ENCODE results near the gene KBTBD7.

KBTBD7 gene

DNA sequence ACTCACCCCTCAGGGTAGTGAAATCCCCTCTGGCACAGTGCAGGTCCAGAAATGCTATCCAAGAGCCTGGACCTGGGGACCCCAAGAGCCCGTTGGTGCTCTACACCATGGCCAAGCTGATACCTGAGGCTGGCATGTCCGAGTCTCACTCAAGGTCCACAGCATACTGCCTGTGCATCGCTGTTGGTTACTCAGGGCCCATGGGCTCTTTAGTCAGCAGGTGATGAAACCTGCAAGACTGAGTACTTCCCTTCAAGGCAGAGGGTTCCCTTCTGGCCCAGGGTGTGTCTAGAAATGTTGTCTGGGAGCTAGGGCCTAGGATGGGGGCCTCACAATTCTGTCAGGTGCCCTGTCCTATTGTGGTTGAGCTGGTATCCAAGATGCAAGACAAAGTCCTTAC is 19.6 kb upstream of the KBTBD7 start (continued):
- TF ChIP-seq, protein P1, sequence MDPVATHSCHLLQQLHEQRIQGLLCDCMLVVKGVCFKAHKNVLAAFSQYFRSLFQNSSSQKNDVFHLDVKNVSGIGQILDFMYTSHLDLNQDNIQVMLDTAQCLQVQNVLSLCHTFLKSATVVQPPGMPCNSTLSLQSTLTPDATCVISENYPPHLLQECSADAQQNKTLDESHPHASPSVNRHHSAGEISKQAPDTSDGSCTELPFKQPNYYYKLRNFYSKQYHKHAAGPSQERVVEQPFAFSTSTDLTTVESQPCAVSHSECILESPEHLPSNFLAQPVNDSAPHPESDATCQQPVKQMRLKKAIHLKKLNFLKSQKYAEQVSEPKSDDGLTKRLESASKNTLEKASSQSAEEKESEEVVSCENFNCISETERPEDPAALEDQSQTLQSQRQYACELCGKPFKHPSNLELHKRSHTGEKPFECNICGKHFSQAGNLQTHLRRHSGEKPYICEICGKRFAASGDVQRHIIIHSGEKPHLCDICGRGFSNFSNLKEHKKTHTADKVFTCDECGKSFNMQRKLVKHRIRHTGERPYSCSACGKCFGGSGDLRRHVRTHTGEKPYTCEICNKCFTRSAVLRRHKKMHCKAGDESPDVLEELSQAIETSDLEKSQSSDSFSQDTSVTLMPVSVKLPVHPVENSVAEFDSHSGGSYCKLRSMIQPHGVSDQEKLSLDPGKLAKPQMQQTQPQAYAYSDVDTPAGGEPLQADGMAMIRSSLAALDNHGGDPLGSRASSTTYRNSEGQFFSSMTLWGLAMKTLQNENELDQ (tag by site-specific recombination; IDR thresholded peaks at IDR 0.05; ENCODE audit: low read depth) = no peak

GRCh38 chr13:41213316-41213715 is 18.9 kb upstream of the KBTBD7 start:
- Histone ChIP-seq H3K36me3 (ENCODE audit: control insufficient read depth in 2 of 2, insufficient read depth in 1 of 2, low read length in 2 of 2) (no peaks in the 10 kb centered on the region), H3K9me3 (ENCODE audit: control insufficient read depth, insufficient read depth, low read depth, low read length) (no peaks in the 10 kb centered on the region), H3K4me3 (ENCODE audit: low read depth, low read length) (no peak overlapping the region), H3K27ac (ENCODE audit: extremely low read depth, low read depth, low read length) (no peak overlapping the region), H3K4me1 (ENCODE audit: control insufficient read depth, insufficient read depth, low read length) (no peaks in the 10 kb centered on the region)
- POLR2A ChIA-PET = no interaction called here
- TF ChIP-seq, protein P2, sequence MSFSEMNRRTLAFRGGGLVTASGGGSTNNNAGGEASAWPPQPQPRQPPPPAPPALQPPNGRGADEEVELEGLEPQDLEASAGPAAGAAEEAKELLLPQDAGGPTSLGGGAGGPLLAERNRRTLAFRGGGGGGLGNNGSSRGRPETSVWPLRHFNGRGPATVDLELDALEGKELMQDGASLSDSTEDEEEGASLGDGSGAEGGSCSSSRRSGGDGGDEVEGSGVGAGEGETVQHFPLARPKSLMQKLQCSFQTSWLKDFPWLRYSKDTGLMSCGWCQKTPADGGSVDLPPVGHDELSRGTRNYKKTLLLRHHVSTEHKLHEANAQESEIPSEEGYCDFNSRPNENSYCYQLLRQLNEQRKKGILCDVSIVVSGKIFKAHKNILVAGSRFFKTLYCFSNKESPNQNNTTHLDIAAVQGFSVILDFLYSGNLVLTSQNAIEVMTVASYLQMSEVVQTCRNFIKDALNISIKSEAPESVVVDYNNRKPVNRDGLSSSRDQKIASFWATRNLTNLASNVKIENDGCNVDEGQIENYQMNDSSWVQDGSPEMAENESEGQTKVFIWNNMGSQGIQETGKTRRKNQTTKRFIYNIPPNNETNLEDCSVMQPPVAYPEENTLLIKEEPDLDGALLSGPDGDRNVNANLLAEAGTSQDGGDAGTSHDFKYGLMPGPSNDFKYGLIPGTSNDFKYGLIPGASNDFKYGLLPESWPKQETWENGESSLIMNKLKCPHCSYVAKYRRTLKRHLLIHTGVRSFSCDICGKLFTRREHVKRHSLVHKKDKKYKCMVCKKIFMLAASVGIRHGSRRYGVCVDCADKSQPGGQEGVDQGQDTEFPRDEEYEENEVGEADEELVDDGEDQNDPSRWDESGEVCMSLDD (tag by site-specific recombination; IDR thresholded peaks at IDR 0.05) = no peak
- no peak for TF ChIP-seq ZNF169 (tag by site-specific recombination; IDR thresholded peaks at IDR 0.05)
- no peak for TF ChIP-seq ZNF133 (tag by site-specific recombination; IDR thresholded peaks at IDR 0.05)
- TF ChIP-seq ZNF416 (tag by site-specific recombination; IDR thresholded peaks at IDR 0.05) = no peak
- no peak for TF ChIP-seq ZFP69B (tag by site-specific recombination; IDR thresholded peaks at IDR 0.05)
- no peak for TF ChIP-seq TSHZ1 (tag by site-specific recombination; IDR thresholded peaks at IDR 0.05; ENCODE audit: borderline replicate concordance)
- no peak for TF ChIP-seq ZNF140 (tag by site-specific recombination; IDR thresholded peaks at IDR 0.05)
- no peak for TF ChIP-seq ZNF513 (tag by site-specific recombination; IDR thresholded peaks at IDR 0.05)
- TF ChIP-seq ZNF324 (tag by site-specific recombination; IDR thresholded peaks at IDR 0.05) = no peak
- TF ChIP-seq, protein P3, sequence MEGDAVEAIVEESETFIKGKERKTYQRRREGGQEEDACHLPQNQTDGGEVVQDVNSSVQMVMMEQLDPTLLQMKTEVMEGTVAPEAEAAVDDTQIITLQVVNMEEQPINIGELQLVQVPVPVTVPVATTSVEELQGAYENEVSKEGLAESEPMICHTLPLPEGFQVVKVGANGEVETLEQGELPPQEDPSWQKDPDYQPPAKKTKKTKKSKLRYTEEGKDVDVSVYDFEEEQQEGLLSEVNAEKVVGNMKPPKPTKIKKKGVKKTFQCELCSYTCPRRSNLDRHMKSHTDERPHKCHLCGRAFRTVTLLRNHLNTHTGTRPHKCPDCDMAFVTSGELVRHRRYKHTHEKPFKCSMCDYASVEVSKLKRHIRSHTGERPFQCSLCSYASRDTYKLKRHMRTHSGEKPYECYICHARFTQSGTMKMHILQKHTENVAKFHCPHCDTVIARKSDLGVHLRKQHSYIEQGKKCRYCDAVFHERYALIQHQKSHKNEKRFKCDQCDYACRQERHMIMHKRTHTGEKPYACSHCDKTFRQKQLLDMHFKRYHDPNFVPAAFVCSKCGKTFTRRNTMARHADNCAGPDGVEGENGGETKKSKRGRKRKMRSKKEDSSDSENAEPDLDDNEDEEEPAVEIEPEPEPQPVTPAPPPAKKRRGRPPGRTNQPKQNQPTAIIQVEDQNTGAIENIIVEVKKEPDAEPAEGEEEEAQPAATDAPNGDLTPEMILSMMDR (tag by site-specific recombination; IDR thresholded peaks at IDR 0.05) = no peak
- TF ChIP-seq, protein P4, sequence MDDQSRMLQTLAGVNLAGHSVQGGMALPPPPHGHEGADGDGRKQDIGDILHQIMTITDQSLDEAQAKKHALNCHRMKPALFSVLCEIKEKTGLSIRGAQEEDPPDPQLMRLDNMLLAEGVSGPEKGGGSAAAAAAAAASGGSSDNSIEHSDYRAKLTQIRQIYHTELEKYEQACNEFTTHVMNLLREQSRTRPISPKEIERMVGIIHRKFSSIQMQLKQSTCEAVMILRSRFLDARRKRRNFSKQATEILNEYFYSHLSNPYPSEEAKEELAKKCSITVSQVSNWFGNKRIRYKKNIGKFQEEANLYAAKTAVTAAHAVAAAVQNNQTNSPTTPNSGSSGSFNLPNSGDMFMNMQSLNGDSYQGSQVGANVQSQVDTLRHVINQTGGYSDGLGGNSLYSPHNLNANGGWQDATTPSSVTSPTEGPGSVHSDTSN (CRISPR knock-in tag; IDR thresholded peaks at IDR 0.05) = no peak
- no peak for TF ChIP-seq ZNF223 (tag by site-specific recombination; IDR thresholded peaks at IDR 0.05)
- TF ChIP-seq ZNF626 (tag by site-specific recombination; IDR thresholded peaks at IDR 0.05) = no peak
- TF ChIP-seq ZNF184 (tag by site-specific recombination; IDR thresholded peaks at IDR 0.05) = no peak
- no peak for TF ChIP-seq ZNF621 (tag by site-specific recombination; IDR thresholded peaks at IDR 0.05)
- CTCF ChIA-PET = no interaction called here

Data from HEK293 (cell line).